ENCODE measurements around the gene SMIM38.
"Not testable (repeated sequence)": the region's sequence is repeated elsewhere in the genome, so short reads cannot be mapped to it uniquely, and the experiment has no call there.

SMIM38 gene

GRCh38 chr11:69136471-69136870, 19.3 kb upstream of the SMIM38 start:
- no peaks in the 10 kb centered on the region for H3K9me3 ChIP-seq (ENCODE audit: low read length)

GRCh38 chr11:69137151-69137844, 18.4 kb upstream of the SMIM38 start:
- H3K27me3 ChIP-seq (ENCODE audit: insufficient read depth, low read length): no peaks in the 10 kb centered on the region
- no peaks in the 10 kb centered on the region for H3K9me3 ChIP-seq (ENCODE audit: low read length)
- H2AFZ ChIP-seq (ENCODE audit: low read depth, low read length): no peak overlapping the region
- H3K4me3 ChIP-seq (ENCODE audit: low read length): no peak overlapping the region
- H3K4me1 ChIP-seq (ENCODE audit: insufficient read depth, low read length): no peaks in the 10 kb centered on the region
- no peaks in the 10 kb centered on the region for H3K36me3 ChIP-seq (ENCODE audit: insufficient read depth, low read length)

More at GRCh38 chr11:69136471-69136870, 19.3 kb upstream of the SMIM38 start:
- Histone ChIP-seq H3K4me3 (ENCODE audit: low read length) (no peak overlapping the region), H3K27me3 (ENCODE audit: insufficient read depth, low read length) (no peaks in the 10 kb centered on the region), H2AFZ (ENCODE audit: low read depth, low read length) (no peak overlapping the region), H3K4me1 (ENCODE audit: insufficient read depth, low read length) (no peaks in the 10 kb centered on the region), H3K36me3 (ENCODE audit: insufficient read depth, low read length) (no peaks in the 10 kb centered on the region)

- Histone ChIP-seq H3K4me1 (ENCODE audit: insufficient read depth, low read length) (no peaks in the 10 kb centered on the region), H3K9me3 (ENCODE audit: low read length) (no peaks in the 10 kb centered on the region), H3K36me3 (ENCODE audit: insufficient read depth, low read length) (no peaks in the 10 kb centered on the region)
Measured at GRCh38 chr11:69138265-69138664, 17.5 kb upstream of the SMIM38 start.

GRCh38 chr11:69140161-69140560, 15.6 kb upstream of the SMIM38 start:
- H3K4me1 ChIP-seq (ENCODE audit: insufficient read depth, low read length); H3K4me3 ChIP-seq (ENCODE audit: low read length); H2AFZ ChIP-seq (ENCODE audit: low read depth, low read length); H3K9me3 ChIP-seq (ENCODE audit: low read length); H3K27me3 ChIP-seq (ENCODE audit: insufficient read depth, low read length); H3K36me3 ChIP-seq (ENCODE audit: insufficient read depth, low read length): not testable (repeated sequence)

More at GRCh38 chr11:69138265-69138664, 17.5 kb upstream of the SMIM38 start:
- Histone ChIP-seq H3K4me3 (ENCODE audit: low read length) (no peak overlapping the region), H3K27me3 (ENCODE audit: insufficient read depth, low read length) (no peaks in the 10 kb centered on the region), H2AFZ (ENCODE audit: low read depth, low read length) (no peak overlapping the region)

- H3K36me3 ChIP-seq (ENCODE audit: insufficient read depth, low read length): no peaks in the 10 kb centered on the region
- H2AFZ ChIP-seq (ENCODE audit: low read depth, low read length): no peak overlapping the region
- H3K27me3 ChIP-seq (ENCODE audit: insufficient read depth, low read length): no peaks in the 10 kb centered on the region
- no peak overlapping the region for H3K4me3 ChIP-seq (ENCODE audit: low read length)
- H3K4me1 ChIP-seq (ENCODE audit: insufficient read depth, low read length): no peaks in the 10 kb centered on the region
- no peaks in the 10 kb centered on the region for H3K9me3 ChIP-seq (ENCODE audit: low read length)
Measured at GRCh38 chr11:69140635-69141034, 15.1 kb upstream of the SMIM38 start.

- no peak overlapping the region for H2AFZ ChIP-seq (ENCODE audit: low read depth, low read length)
Measured at GRCh38 chr11:69141742-69142141, 14.0 kb upstream of the SMIM38 start.

GRCh38 chr11:69142895-69143294, 12.8 kb upstream of the SMIM38 start:
- Histone ChIP-seq H3K9me3 (ENCODE audit: low read length) (no peaks in the 10 kb centered on the region), H2AFZ (ENCODE audit: low read depth, low read length) (no peak overlapping the region), H3K27me3 (ENCODE audit: insufficient read depth, low read length) (no peaks in the 10 kb centered on the region), H3K4me3 (ENCODE audit: low read length) (no peak overlapping the region), H3K4me1 (ENCODE audit: insufficient read depth, low read length) (no peaks in the 10 kb centered on the region), H3K36me3 (ENCODE audit: insufficient read depth, low read length) (no peaks in the 10 kb centered on the region)

More at GRCh38 chr11:69141742-69142141, 14.0 kb upstream of the SMIM38 start:
- no peaks in the 10 kb centered on the region for H3K36me3 ChIP-seq (ENCODE audit: insufficient read depth, low read length)
- H3K27me3 ChIP-seq (ENCODE audit: insufficient read depth, low read length): no peaks in the 10 kb centered on the region
- H3K9me3 ChIP-seq (ENCODE audit: low read length): no peaks in the 10 kb centered on the region
- no peak overlapping the region for H3K4me3 ChIP-seq (ENCODE audit: low read length)
- no peaks in the 10 kb centered on the region for H3K4me1 ChIP-seq (ENCODE audit: insufficient read depth, low read length)

GRCh38 chr11:69144316-69145049, 11.3 kb upstream of the SMIM38 start:
- Histone ChIP-seq H3K27me3 (ENCODE audit: insufficient read depth, low read length) (no peaks in the 10 kb centered on the region), H2AFZ (ENCODE audit: low read depth, low read length) (no peak overlapping the region), H3K9me3 (ENCODE audit: low read length) (peaks cover 2% of the 10 kb centered on the region), H3K4me1 (ENCODE audit: insufficient read depth, low read length) (no peaks in the 10 kb centered on the region), H3K36me3 (ENCODE audit: insufficient read depth, low read length) (no peaks in the 10 kb centered on the region), H3K4me3 (ENCODE audit: low read length) (no peak overlapping the region)

- Histone ChIP-seq H2AFZ (ENCODE audit: low read depth, low read length) (no peak overlapping the region), H3K4me1 (ENCODE audit: insufficient read depth, low read length) (no peaks in the 10 kb centered on the region), H3K9me3 (ENCODE audit: low read length) (peaks cover 5% of the 10 kb centered on the region), H3K27me3 (ENCODE audit: insufficient read depth, low read length) (no peaks in the 10 kb centered on the region), H3K4me3 (ENCODE audit: low read length) (no peak overlapping the region), H3K36me3 (ENCODE audit: insufficient read depth, low read length) (no peaks in the 10 kb centered on the region)
Measured at GRCh38 chr11:69145050-69145380, 10.7 kb upstream of the SMIM38 start.

- no peak overlapping the region for H3K4me3 ChIP-seq (ENCODE audit: low read length)
- H3K36me3 ChIP-seq (ENCODE audit: insufficient read depth, low read length): no peaks in the 10 kb centered on the region
- H3K4me1 ChIP-seq (ENCODE audit: insufficient read depth, low read length): peaks cover 7% of the 10 kb centered on the region
Measured at GRCh38 chr11:69148377-69148762, 7.4 kb upstream of the SMIM38 start.

GRCh38 chr11:69148806-69149205, 6.9 kb upstream of the SMIM38 start:
- Histone ChIP-seq H3K4me3 (ENCODE audit: low read length) (no peak overlapping the region), H3K9me3 (ENCODE audit: low read length) (peaks cover 7% of the 10 kb centered on the region), H3K4me1 (ENCODE audit: insufficient read depth, low read length) (peaks cover 7% of the 10 kb centered on the region), H3K27me3 (ENCODE audit: insufficient read depth, low read length) (no peaks in the 10 kb centered on the region), H2AFZ (ENCODE audit: low read depth, low read length) (no peak overlapping the region), H3K36me3 (ENCODE audit: insufficient read depth, low read length) (no peaks in the 10 kb centered on the region)

More at GRCh38 chr11:69148377-69148762, 7.4 kb upstream of the SMIM38 start:
- Histone ChIP-seq H3K27me3 (ENCODE audit: insufficient read depth, low read length) (no peaks in the 10 kb centered on the region), H2AFZ (ENCODE audit: low read depth, low read length) (no peak overlapping the region), H3K9me3 (ENCODE audit: low read length) (peaks cover 7% of the 10 kb centered on the region)

GRCh38 chr11:69149338-69150045, 6.2 kb upstream of the SMIM38 start:
- H3K4me1 ChIP-seq (ENCODE audit: insufficient read depth, low read length): not testable (repeated sequence)

GRCh38 chr11:69150175-69150574, 5.6 kb upstream of the SMIM38 start:
- H2AFZ ChIP-seq (ENCODE audit: low read depth, low read length): no peak overlapping the region
- peaks cover 7% of the 10 kb centered on the region for H3K9me3 ChIP-seq (ENCODE audit: low read length)
- no peaks in the 10 kb centered on the region for H3K27me3 ChIP-seq (ENCODE audit: insufficient read depth, low read length)
- H3K4me1 ChIP-seq (ENCODE audit: insufficient read depth, low read length): peaks cover 7% of the 10 kb centered on the region
- H3K4me3 ChIP-seq (ENCODE audit: low read length): no peak overlapping the region
- no peaks in the 10 kb centered on the region for H3K36me3 ChIP-seq (ENCODE audit: insufficient read depth, low read length)

More at GRCh38 chr11:69149338-69150045, 6.2 kb upstream of the SMIM38 start:
- H3K36me3 ChIP-seq (ENCODE audit: insufficient read depth, low read length); H2AFZ ChIP-seq (ENCODE audit: low read depth, low read length); H3K4me3 ChIP-seq (ENCODE audit: low read length); H3K27me3 ChIP-seq (ENCODE audit: insufficient read depth, low read length); H3K9me3 ChIP-seq (ENCODE audit: low read length): not testable (repeated sequence)

Measured in neuron (in vitro differentiated cells).